ENCODE results near the gene CSMD2. TPM values are rescaled to one million over a fixed set of nuclear protein-coding genes. Genes with fewer than 3 reads are reported as not detected.

CSMD2 gene
- total RNA-seq, 1 experiment from 2014 or later: 2.8 TPM

GRCh38 chr1:33842348-33842747, 322.7 kb downstream of the CSMD2 start:
- no peak overlapping the region for H3K27ac ChIP-seq (ENCODE audit: low read depth, low read length, poor library complexity, severe bottlenecking)
- no TSS peak for BruUV-seq (replicated peaks)
- H3K4me3 ChIP-seq (ENCODE audit: low read depth, low read length, poor library complexity, severe bottlenecking): no peak overlapping the region
- no peak for TF ChIP-seq EZH2 (IDR thresholded peaks at IDR 0.05; ENCODE audit: borderline replicate concordance, low read depth, low read length, poor library complexity, severe bottlenecking)
- no peak for TF ChIP-seq CTCF (conservative IDR thresholded peaks at IDR 0.05; ENCODE audit: low read depth, low read length)
- no peaks in the 10 kb centered on the region for H3K36me3 ChIP-seq (ENCODE audit: insufficient read depth, low read length, poor library complexity, severe bottlenecking)
- no peak for DNase-seq (ENCODE audit: low spot score)
- POLR2A ChIA-PET (ENCODE audit: low non-redundant PET): no interaction called here
- H3K27me3 ChIP-seq (replicated peaks; ENCODE audit: insufficient read depth, low read depth, low read length, poor library complexity): no peaks in the 10 kb centered on the region
- CTCF ChIA-PET: no interaction called here
- intact Hi-C loops (cut with micrococcal nuclease; ENCODE audit: unreplicated experiment): no loop called here
- H3K4me1 ChIP-seq (ENCODE audit: insufficient read depth, low read length, poor library complexity, severe bottlenecking): no peaks in the 10 kb centered on the region
- no peaks in the 10 kb centered on the region for H3K9me3 ChIP-seq (ENCODE audit: low read depth, low read length, poor library complexity, severe bottlenecking)

- intact Hi-C loops (cut with micrococcal nuclease; ENCODE audit: unreplicated experiment): no loop called here
- Histone ChIP-seq H3K36me3 (ENCODE audit: insufficient read depth, low read length, poor library complexity, severe bottlenecking) (no peaks in the 10 kb centered on the region), H3K4me3 (ENCODE audit: low read depth, low read length, poor library complexity, severe bottlenecking) (no peak overlapping the region), H3K27me3 (replicated peaks; ENCODE audit: insufficient read depth, low read depth, low read length, poor library complexity) (no peaks in the 10 kb centered on the region), H3K4me1 (ENCODE audit: insufficient read depth, low read length, poor library complexity, severe bottlenecking) (no peaks in the 10 kb centered on the region), H3K27ac (ENCODE audit: low read depth, low read length, poor library complexity, severe bottlenecking) (no peak overlapping the region), H3K9me3 (ENCODE audit: low read depth, low read length, poor library complexity, severe bottlenecking) (no peaks in the 10 kb centered on the region)
- ChIA-PET CTCF (no interaction called here), POLR2A (ENCODE audit: low non-redundant PET) (no interaction called here)
- no TSS peak for BruUV-seq (replicated peaks)
- DNase-seq (ENCODE audit: low spot score): no peak
- TF ChIP-seq CTCF (conservative IDR thresholded peaks at IDR 0.05; ENCODE audit: low read depth, low read length) (no peak), EZH2 (IDR thresholded peaks at IDR 0.05; ENCODE audit: borderline replicate concordance, low read depth, low read length, poor library complexity, severe bottlenecking) (no peak)
These were observed 323.5 kb downstream of the CSMD2 start for GRCh38 chr1:33841494-33841893.

GRCh38 chr1:33837635-33838034, 327.4 kb downstream of the CSMD2 start:
- CTCF ChIA-PET: no interaction called here
- H3K27ac ChIP-seq (ENCODE audit: low read depth, low read length, poor library complexity, severe bottlenecking): no peak overlapping the region
- POLR2A ChIA-PET (ENCODE audit: low non-redundant PET): no interaction called here
- TF ChIP-seq EZH2 (IDR thresholded peaks at IDR 0.05; ENCODE audit: borderline replicate concordance, low read depth, low read length, poor library complexity, severe bottlenecking): no peak
- no peak for TF ChIP-seq CTCF (conservative IDR thresholded peaks at IDR 0.05; ENCODE audit: low read depth, low read length)
- no TSS peak for BruUV-seq (replicated peaks)
- no peaks in the 10 kb centered on the region for H3K27me3 ChIP-seq (replicated peaks; ENCODE audit: insufficient read depth, low read depth, low read length, poor library complexity)
- DNase-seq (ENCODE audit: low spot score): no peak
- intact Hi-C loops (cut with micrococcal nuclease; ENCODE audit: unreplicated experiment): no loop called here
- no peaks in the 10 kb centered on the region for H3K36me3 ChIP-seq (ENCODE audit: insufficient read depth, low read length, poor library complexity, severe bottlenecking)
- H3K4me1 ChIP-seq (ENCODE audit: insufficient read depth, low read length, poor library complexity, severe bottlenecking): no peaks in the 10 kb centered on the region
- no peak overlapping the region for H3K4me3 ChIP-seq (ENCODE audit: low read depth, low read length, poor library complexity, severe bottlenecking)
- H3K9me3 ChIP-seq (ENCODE audit: low read depth, low read length, poor library complexity, severe bottlenecking): no peaks in the 10 kb centered on the region
